HG02852 (cell line): ENCODE data around the gene TBPL1.

Experiments used
- ATAC-seq: cut with Tn5 transposase; IDR thresholded peaks from one replicate; pipeline ENCODE4 v1.9.1; 2021; ENCODE audit warnings: mild to moderate bottlenecking, moderate library complexity; ENCODE audit not compliant: unreplicated experiment

Gene TBPL1

DNA sequence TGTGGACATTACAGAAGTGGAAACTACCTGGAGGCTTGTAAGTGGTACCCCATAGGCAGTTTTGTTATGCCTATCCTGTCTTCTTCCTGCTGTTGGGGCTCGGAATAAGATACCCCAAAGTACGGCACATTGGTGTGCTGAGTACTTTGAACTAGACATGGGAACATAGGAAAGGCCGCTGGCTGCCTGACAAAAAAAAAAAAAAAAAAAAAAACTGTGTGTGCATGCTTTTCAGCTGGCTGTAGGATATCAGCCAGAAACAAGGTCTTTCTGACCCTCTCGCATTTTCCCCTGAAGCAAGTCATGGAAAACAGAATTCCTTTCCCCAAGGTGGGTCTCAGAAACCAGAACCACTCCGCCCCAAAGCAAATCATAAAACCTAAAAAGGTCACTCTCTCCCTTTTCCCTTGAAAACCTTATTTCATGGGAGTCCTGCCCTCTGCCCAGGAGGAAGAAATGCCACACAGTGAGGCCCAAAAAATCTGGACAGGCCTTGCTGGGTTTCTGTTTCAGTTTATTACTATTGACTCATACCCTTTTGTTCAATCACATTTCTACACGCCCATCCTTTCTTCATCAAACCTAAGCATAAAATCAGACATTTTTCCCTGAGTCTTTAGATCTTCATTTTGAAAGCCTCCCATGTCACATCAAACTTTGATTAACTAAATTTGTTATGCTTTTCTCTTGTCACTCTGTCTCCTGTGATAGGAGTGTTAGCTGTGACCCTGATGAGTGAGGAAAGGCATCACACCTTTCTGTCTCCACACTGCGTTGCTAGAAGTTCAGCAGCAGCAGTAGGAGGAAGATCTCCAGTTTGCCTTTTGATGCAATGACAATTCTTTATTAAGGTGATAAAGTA lies 82.2 kb downstream of the TBPL1 start:
- ATAC-seq = no peak

DNA sequence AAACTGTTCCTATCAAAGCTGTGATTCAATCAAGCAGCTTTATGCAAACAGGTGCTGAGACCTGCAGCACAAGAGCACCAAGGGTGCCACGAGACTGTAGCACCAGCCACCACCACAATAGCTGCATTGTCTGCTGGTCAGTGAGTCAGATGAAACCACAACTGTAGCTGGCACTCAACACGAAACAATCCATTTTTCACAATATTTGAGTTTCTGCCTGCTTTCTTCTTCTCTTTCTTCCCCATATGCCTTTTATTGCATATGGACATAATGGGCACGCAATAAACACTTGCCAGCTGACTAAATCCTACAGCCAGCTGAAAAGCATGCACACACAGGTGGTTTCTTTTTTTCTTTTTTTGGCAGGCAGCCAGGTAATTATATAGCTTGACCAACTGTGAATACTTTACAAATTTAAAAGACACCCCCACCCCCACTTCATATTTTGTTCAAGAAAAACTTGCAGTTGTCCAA lies 82.8 kb downstream of the TBPL1 start:
- ATAC-seq = no peak

DNA sequence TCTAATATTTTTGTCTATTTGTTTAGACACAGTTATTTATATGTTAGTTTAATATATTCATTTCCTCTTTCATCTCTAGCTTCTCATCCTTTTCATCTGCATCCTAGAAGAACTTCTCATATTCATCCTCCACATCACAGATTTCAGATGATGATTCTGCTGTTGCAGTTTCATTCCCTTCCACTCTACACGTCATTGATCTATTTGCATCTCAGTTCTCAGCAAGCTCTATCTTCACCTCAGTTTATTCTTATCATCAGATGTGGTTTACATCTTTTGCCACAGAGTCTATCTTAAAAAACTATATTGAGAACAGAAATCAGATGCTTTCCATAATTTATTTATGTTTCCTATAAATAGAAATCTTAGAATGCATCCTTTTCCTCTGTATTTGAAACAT lies 86.1 kb downstream of the TBPL1 start:
- no peak for ATAC-seq
